Measurements from ENCODE around the gene TFDP1.

TFDP1 gene

GRCh38 chr13:113576597-113576996 is 8.0 kb upstream of the TFDP1 start:
- Histone ChIP-seq H3K27ac (ENCODE audit: low read depth, low read length) (no peak overlapping the region), H3K4me1 (ENCODE audit: control insufficient read depth, insufficient read depth, low read length) (no peaks in the 10 kb centered on the region), H3K4me3 (ENCODE audit: low read depth, low read length) (no peak overlapping the region), H3K36me3 (ENCODE audit: control insufficient read depth, insufficient read depth, low read length) (no peaks in the 10 kb centered on the region), H3K9me3 (ENCODE audit: control insufficient read depth, insufficient read depth, low read length) (no peaks in the 10 kb centered on the region), H3K27me3 (ENCODE audit: control insufficient read depth, insufficient read depth, low read length) (no peaks in the 10 kb centered on the region), H3K9ac (ENCODE audit: low read depth, low read length) (no peak overlapping the region)

DNA sequence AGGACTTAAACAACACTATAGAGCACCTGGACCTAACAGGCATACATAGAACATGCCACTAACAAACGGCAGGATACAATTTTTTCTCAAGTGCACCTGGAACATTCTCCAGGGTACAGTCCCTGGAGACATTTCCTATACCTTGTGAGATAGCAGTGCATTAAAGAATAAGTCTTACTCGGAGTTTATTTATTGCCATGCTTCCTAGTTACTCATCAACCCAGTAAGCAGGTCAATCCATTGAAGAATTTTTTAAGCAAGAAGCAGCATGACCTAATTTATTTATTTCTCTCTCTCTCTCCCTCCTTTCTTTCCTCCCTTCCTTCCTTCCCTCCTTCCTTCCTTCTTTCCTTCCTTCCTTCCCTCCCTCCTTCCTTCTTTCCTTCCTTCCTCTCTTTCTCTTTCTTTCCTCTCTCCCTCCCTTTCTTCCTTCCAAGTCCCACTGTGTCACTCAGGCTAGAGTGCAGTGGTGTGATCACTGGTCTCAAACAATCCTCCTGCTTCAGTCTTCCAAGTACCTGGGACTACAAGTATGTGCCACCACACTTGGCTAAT is 6.6 kb upstream of the TFDP1 start:
- Histone ChIP-seq H3K4me1 (ENCODE audit: control insufficient read depth, insufficient read depth, low read length) (no peaks in the 10 kb centered on the region), H3K27ac (ENCODE audit: low read depth, low read length) (no peak overlapping the region), H3K4me3 (ENCODE audit: low read depth, low read length) (no peak overlapping the region), H3K27me3 (ENCODE audit: control insufficient read depth, insufficient read depth, low read length) (no peaks in the 10 kb centered on the region), H3K9me3 (ENCODE audit: control insufficient read depth, insufficient read depth, low read length) (no peaks in the 10 kb centered on the region), H3K36me3 (ENCODE audit: control insufficient read depth, insufficient read depth, low read length) (no peaks in the 10 kb centered on the region), H3K9ac (ENCODE audit: low read depth, low read length) (no peak overlapping the region)

DNA sequence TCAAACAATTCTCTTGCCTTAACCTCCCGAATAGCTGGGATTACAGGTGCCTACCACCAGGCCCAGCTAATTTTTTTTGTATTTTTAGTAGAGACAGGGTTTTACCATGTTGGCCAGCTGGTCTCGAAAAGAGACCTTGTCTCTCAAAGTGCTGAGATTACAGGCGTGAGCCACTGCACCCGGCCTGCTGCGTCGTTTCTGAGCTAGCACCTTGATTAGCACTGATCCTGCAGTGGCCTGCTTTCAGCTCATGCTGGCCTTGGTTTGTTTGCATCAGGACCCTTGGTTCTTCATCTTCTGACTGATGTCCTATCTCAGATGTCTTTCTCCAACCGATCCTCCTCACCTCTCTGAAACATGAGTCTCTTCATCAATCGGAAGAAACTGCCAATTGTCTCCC is 4.9 kb upstream of the TFDP1 start:
- no peaks in the 10 kb centered on the region for H3K4me1 ChIP-seq (ENCODE audit: control insufficient read depth, insufficient read depth, low read length)
- H3K9ac ChIP-seq (ENCODE audit: low read depth, low read length), result no peak overlapping the region
- H3K36me3 ChIP-seq (ENCODE audit: control insufficient read depth, insufficient read depth, low read length), result no peaks in the 10 kb centered on the region
- no peak overlapping the region for H3K4me3 ChIP-seq (ENCODE audit: low read depth, low read length)
- no peaks in the 10 kb centered on the region for H3K9me3 ChIP-seq (ENCODE audit: control insufficient read depth, insufficient read depth, low read length)
- H3K27me3 ChIP-seq (ENCODE audit: control insufficient read depth, insufficient read depth, low read length), result no peaks in the 10 kb centered on the region
- no peak overlapping the region for H3K27ac ChIP-seq (ENCODE audit: low read depth, low read length)

- Histone ChIP-seq H3K27ac (ENCODE audit: low read depth, low read length) (no peak overlapping the region), H3K4me3 (ENCODE audit: low read depth, low read length) (no peak overlapping the region), H3K9ac (ENCODE audit: low read depth, low read length) (no peak overlapping the region), H3K27me3 (ENCODE audit: control insufficient read depth, insufficient read depth, low read length) (no peaks in the 10 kb centered on the region), H3K9me3 (ENCODE audit: control insufficient read depth, insufficient read depth, low read length) (no peaks in the 10 kb centered on the region), H3K4me1 (ENCODE audit: control insufficient read depth, insufficient read depth, low read length) (no peaks in the 10 kb centered on the region), H3K36me3 (ENCODE audit: control insufficient read depth, insufficient read depth, low read length) (peaks cover 9% of the 10 kb centered on the region)
These were observed 2.7 kb upstream of the TFDP1 start for GRCh38 chr13:113581871-113582270.

DNA sequence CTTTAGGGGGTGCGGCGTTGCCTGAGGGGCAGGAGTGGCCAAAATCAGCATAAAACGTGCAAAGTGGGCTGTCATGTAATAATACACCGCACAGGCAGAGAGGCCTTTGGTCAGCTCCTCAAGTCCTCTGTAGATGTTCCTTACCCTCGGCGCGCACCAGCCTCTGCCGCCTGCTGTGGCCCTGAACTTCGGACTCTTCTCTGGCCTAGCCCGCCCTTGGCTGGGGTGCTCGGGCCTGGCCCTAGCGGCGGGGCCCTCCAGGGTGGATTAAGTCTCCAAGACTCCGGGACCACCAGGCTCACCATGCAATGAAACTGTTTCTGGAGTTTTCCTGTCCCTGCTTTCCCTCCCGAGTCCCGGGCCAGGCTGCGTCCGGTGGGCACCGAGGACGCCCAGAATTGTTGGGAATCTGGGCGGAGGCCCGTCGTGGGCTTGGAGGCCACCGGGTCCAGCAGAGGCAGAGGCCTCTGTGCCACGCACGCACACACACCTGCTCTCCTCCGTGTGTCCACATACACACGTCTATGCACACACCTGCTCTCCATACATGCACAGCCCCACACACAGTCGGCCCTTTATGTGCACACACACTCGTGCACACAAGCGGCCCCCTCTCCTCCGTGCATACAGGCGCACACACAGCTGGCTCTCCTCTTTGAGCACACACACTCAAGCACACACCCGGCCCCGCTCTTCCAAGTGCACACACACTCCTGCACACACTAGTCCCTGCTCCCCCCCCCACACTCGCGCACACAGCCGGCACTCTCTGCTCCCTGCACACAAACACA is 1.5 kb upstream of the TFDP1 start:
- no peak overlapping the region for H3K27ac ChIP-seq (ENCODE audit: low read depth, low read length)
- H3K4me1 ChIP-seq (ENCODE audit: control insufficient read depth, insufficient read depth, low read length), result no peaks in the 10 kb centered on the region
- H3K27me3 ChIP-seq (ENCODE audit: control insufficient read depth, insufficient read depth, low read length), result no peaks in the 10 kb centered on the region
- H3K9me3 ChIP-seq (ENCODE audit: control insufficient read depth, insufficient read depth, low read length), result no peaks in the 10 kb centered on the region
- H3K4me3 ChIP-seq (ENCODE audit: low read depth, low read length), result no peak overlapping the region
- H3K9ac ChIP-seq (ENCODE audit: low read depth, low read length), result no peak overlapping the region
- H3K36me3 ChIP-seq (ENCODE audit: control insufficient read depth, insufficient read depth, low read length), result peaks cover 21% of the 10 kb centered on the region

DNA sequence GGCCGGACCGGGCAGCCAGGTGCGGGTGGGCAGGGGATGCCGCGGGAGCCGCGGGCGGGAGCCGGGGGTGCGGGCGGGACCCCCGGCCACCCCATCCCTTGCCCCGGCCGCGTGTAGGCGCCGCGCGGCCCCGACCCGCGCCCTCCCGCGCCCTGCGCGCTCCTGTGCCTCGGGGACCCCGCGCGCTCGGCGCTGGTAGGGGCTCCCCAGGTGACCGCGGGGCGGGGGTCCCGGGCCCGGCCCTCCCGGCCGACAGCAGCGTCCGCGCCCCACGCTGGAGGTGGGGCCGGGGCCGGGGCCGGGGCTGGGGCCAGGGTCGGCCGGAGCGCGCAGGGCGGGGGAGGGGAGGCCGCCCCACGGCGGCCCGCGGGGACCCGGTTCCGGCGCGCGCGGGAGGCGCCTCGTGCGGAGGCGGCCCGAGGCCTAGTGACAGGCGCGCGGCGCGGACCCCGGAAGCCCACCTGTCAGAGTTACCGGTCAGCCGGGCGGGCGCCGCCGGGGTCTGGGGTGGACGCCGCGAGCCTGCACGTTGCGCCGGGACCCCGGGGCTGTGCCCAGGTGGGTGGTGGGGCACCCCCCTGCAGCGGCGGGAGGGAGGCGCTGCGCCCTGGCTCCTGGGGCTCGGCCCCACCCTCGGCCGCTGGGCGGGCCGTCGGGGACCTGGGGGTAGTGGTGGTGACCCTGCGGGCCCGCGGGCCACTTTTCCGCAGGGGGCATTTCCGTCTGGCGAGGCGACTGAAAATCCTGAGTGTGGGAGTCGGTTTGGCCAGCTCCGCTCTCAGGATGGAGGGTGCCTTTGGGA is 518 bp downstream of the TFDP1 start:
- no peaks in the 10 kb centered on the region for H3K27me3 ChIP-seq (ENCODE audit: control insufficient read depth, insufficient read depth, low read length)
- H3K4me1 ChIP-seq (ENCODE audit: control insufficient read depth, insufficient read depth, low read length), result no peaks in the 10 kb centered on the region
- H3K9me3 ChIP-seq (ENCODE audit: control insufficient read depth, insufficient read depth, low read length), result no peaks in the 10 kb centered on the region
- H3K9ac ChIP-seq (ENCODE audit: low read depth, low read length), result no peak overlapping the region; the same call in 1 of the 2 replicates
- H3K27ac ChIP-seq (ENCODE audit: low read depth, low read length), result no peak overlapping the region
- H3K36me3 ChIP-seq (ENCODE audit: control insufficient read depth, insufficient read depth, low read length), result peaks cover 41% of the 10 kb centered on the region
- peak overlapping the region; percentile 79 for H3K4me3 ChIP-seq (ENCODE audit: low read depth, low read length)

GRCh38 chr13:113585896-113586295 is 1.3 kb downstream of the TFDP1 start:
- H3K27me3 ChIP-seq (ENCODE audit: control insufficient read depth, insufficient read depth, low read length), result no peaks in the 10 kb centered on the region
- no peaks in the 10 kb centered on the region for H3K4me1 ChIP-seq (ENCODE audit: control insufficient read depth, insufficient read depth, low read length)
- no peaks in the 10 kb centered on the region for H3K9me3 ChIP-seq (ENCODE audit: control insufficient read depth, insufficient read depth, low read length)
- H3K27ac ChIP-seq (ENCODE audit: low read depth, low read length), result no peak overlapping the region
- no peak overlapping the region for H3K9ac ChIP-seq (ENCODE audit: low read depth, low read length)
- peaks cover 44% of the 10 kb centered on the region for H3K36me3 ChIP-seq (ENCODE audit: control insufficient read depth, insufficient read depth, low read length)
- peak overlapping the region; percentile 79 for H3K4me3 ChIP-seq (ENCODE audit: low read depth, low read length)

DNA sequence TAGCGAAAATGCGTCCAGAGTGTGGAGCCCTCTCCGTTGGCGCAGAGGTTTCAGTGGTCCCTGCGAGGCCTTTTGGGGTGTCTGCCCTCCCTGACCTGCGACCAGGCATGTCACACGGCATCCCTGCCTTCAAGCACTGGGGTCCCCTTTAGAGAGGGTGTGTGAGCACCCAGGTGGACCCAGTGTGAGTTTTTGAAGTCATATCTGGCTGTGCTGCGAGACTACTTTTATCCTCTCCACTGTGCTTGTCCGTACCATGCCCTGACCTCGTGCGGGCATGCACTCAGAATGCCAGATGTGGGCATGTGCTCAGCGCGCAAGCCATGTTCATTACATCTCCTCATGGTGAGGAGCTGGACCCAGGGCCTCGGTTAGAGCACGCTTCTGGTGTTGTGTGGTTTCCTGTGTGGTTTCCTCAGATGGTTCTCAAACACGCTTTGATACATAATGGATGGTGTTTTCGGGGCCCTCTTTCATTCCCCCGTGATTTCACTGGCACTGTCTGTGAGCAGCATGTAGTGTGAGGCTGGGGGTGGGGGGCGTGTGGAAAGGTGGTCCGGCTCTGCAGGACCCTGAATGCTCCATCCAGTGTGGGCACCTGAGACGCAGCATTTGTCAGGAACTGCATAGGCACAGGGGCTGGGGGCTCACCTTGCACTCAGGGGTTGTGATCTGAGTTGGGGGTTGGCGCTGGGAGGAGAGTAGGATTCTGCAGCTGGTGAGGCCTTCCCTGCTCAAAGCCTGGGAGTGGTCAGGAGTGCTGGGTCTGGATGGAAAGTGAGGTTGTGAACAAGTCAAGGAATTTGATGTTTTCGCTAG is 2.3 kb downstream of the TFDP1 start:
- Histone ChIP-seq H3K9ac (ENCODE audit: low read depth, low read length) (no peak overlapping the region), H3K27ac (ENCODE audit: low read depth, low read length) (no peak overlapping the region), H3K36me3 (ENCODE audit: control insufficient read depth, insufficient read depth, low read length) (peaks cover 49% of the 10 kb centered on the region), H3K4me1 (ENCODE audit: control insufficient read depth, insufficient read depth, low read length) (no peaks in the 10 kb centered on the region), H3K4me3 (ENCODE audit: low read depth, low read length) (no peak overlapping the region), H3K9me3 (ENCODE audit: control insufficient read depth, insufficient read depth, low read length) (no peaks in the 10 kb centered on the region), H3K27me3 (ENCODE audit: control insufficient read depth, insufficient read depth, low read length) (no peaks in the 10 kb centered on the region)

DNA sequence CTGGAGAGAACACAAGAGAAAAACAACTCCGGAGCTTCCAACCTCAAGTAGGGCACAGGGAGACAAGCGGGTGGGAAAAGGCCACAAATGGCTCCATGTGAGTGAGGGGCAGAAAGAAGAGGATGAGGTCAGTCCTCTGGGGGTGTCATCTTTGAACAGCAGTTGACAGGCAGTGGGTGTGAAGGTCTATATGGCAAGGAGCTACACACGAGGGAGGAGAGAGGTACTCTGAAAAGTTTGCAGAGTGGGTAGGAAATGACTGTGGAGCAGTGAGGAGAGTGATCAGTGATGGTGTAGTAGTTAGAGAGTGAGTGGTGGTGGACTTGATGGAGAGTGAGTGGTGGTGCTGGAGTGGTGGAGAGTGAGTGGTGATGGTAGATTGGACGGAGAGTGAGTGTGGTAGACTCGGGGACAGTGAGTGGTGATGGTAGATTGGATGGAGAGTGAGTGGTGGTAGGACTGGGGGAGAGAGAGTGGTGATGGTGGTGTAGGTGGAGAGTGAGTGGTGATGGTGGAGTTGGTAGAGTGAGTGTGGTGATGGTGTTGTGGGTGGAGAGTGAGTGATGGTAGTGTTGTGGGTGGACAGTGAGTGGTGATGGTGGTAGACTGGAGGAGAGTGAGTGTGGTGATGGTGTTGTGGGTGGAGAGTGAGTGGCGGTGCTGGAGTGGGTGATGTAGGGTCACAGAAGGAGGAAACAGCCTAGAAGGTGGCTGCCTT is 4.0 kb downstream of the TFDP1 start:
- Histone ChIP-seq H3K27ac (ENCODE audit: low read depth, low read length) (no peak overlapping the region), H3K4me3 (ENCODE audit: low read depth, low read length) (no peak overlapping the region), H3K36me3 (ENCODE audit: control insufficient read depth, insufficient read depth, low read length) (peaks cover 57% of the 10 kb centered on the region), H3K9ac (ENCODE audit: low read depth, low read length) (no peak overlapping the region), H3K27me3 (ENCODE audit: control insufficient read depth, insufficient read depth, low read length) (no peaks in the 10 kb centered on the region), H3K4me1 (ENCODE audit: control insufficient read depth, insufficient read depth, low read length) (no peaks in the 10 kb centered on the region), H3K9me3 (ENCODE audit: control insufficient read depth, insufficient read depth, low read length) (no peaks in the 10 kb centered on the region)

- no peaks in the 10 kb centered on the region for H3K4me1 ChIP-seq (ENCODE audit: control insufficient read depth, insufficient read depth, low read length)
- H3K36me3 ChIP-seq (ENCODE audit: control insufficient read depth, insufficient read depth, low read length), result peaks cover 57% of the 10 kb centered on the region
- no peak overlapping the region for H3K9ac ChIP-seq (ENCODE audit: low read depth, low read length)
- no peak overlapping the region for H3K27ac ChIP-seq (ENCODE audit: low read depth, low read length)
- H3K27me3 ChIP-seq (ENCODE audit: control insufficient read depth, insufficient read depth, low read length), result no peaks in the 10 kb centered on the region
- H3K4me3 ChIP-seq (ENCODE audit: low read depth, low read length), result no peak overlapping the region
- H3K9me3 ChIP-seq (ENCODE audit: control insufficient read depth, insufficient read depth, low read length), result no peaks in the 10 kb centered on the region
These were observed 4.9 kb downstream of the TFDP1 start for GRCh38 chr13:113589251-113589960.
